ENCODE measurements around the gene RPS3A. TPM values are rescaled to one million over a fixed set of nuclear protein-coding genes. Genes with fewer than 3 reads are reported as not detected.
"Not testable (repeated sequence)": the region's sequence is repeated elsewhere in the genome, so short reads cannot be mapped to it uniquely, and the experiment has no call there.

RPS3A gene
- total RNA-seq, 1 experiment from 2014 or later = 2,679 TPM

DNA sequence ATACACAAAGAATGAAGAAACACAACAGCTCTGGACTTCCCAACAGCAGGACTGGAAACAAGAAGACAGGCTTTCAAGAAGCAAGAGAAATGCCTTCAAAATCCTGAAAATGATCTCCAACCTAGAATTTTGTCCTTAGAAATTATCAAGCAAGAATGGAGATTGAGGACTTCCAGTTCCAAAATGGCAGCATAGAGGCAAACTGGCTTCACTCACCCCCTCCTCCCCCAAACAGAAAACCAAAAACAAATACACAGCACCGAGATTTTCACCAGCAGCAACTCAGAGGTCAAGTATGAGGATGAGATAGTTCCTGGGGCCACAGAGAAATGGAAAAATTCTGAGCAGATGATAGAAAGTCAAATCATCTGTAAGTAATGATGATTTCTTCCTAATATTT lies 43.9 kb upstream of the RPS3A start:
- Mint-ChIP-seq H3K9me3 (no peaks in the 10 kb centered on the region), H3K27ac (no peak overlapping the region), H3K27me3 (ENCODE audit: low read depth) (no peaks in the 10 kb centered on the region), H3K4me1 (no peaks in the 10 kb centered on the region), H3K36me3 (ENCODE audit: insufficient read depth in 1 of 3, low read depth in 3 of 3) (no peaks in the 10 kb centered on the region), H3K4me3 (no peak overlapping the region)
- Histone ChIP-seq H4K5ac (ENCODE audit: insufficient read length, low read depth, low read length) (no peak overlapping the region), H3K9ac (ENCODE audit: extremely low read depth, insufficient read length, low read length) (no peak overlapping the region), H2BK5ac (ENCODE audit: insufficient read length, low read length) (no peak overlapping the region), H4K8ac (replicated peaks; ENCODE audit: insufficient read length, low read depth, low read length) (no peak overlapping the region), H3K79me1 (ENCODE audit: insufficient read depth, low read depth, low read length, poor library complexity, severe bottlenecking) (no peaks in the 10 kb centered on the region), H3K27ac (ENCODE audit: insufficient read length, low read depth, low read length) (no peak overlapping the region), H3K14ac (ENCODE audit: insufficient read depth, low read length) (no peak overlapping the region), H2BK20ac (ENCODE audit: low read depth, low read length, poor library complexity, severe bottlenecking) (no peak overlapping the region), H2BK12ac (ENCODE audit: insufficient read length, low read depth, low read length) (no peak overlapping the region), H3K79me2 (ENCODE audit: insufficient read depth, low read length) (no peaks in the 10 kb centered on the region), H3K18ac (ENCODE audit: insufficient read length, low read depth, low read length) (no peak overlapping the region), H3K56ac (ENCODE audit: insufficient read length, low read depth, low read length) (no peak overlapping the region), H2BK120ac (ENCODE audit: low read depth, low read length, poor library complexity, severe bottlenecking) (no peak overlapping the region), H4K20me1 (ENCODE audit: control insufficient read depth, insufficient read depth, insufficient read length) (no peaks in the 10 kb centered on the region), H2BK15ac (ENCODE audit: low read depth, low read length) (no peak overlapping the region), H3K4me1 (ENCODE audit: insufficient read depth, low read length) (no peaks in the 10 kb centered on the region), H3T11ph (ENCODE audit: low read length) (no peak overlapping the region), H3K23me2 (ENCODE audit: insufficient read length, low read depth, low read length, poor library complexity, severe bottlenecking) (no peaks in the 10 kb centered on the region), H3K23ac (ENCODE audit: insufficient read length, low read depth, low read length) (no peak overlapping the region), H4K91ac (ENCODE audit: insufficient read length, low read depth, low read length) (no peak overlapping the region), H3K4ac (ENCODE audit: low read depth, low read length) (no peak overlapping the region), H3K4me2 (ENCODE audit: insufficient read depth, insufficient read length, low read length) (no peak overlapping the region), H3K9me3 (ENCODE audit: control insufficient read depth, low read depth, low read length) (no peaks in the 10 kb centered on the region), H2AK5ac (ENCODE audit: insufficient read length, low read length) (no peak overlapping the region), H3K27me3 (ENCODE audit: insufficient read depth, low read length) (no peaks in the 10 kb centered on the region), H2AFZ (ENCODE audit: low read length) (peak overlapping the region; percentile 62)
- no peak for DNase-seq
- no CpG with 5 or more reads among the region's 1 CpG for WGBS (ENCODE audit: extremely low coverage, insufficient read length, low lambda C conversion rate)
- TF ChIP-seq, protein P1, sequence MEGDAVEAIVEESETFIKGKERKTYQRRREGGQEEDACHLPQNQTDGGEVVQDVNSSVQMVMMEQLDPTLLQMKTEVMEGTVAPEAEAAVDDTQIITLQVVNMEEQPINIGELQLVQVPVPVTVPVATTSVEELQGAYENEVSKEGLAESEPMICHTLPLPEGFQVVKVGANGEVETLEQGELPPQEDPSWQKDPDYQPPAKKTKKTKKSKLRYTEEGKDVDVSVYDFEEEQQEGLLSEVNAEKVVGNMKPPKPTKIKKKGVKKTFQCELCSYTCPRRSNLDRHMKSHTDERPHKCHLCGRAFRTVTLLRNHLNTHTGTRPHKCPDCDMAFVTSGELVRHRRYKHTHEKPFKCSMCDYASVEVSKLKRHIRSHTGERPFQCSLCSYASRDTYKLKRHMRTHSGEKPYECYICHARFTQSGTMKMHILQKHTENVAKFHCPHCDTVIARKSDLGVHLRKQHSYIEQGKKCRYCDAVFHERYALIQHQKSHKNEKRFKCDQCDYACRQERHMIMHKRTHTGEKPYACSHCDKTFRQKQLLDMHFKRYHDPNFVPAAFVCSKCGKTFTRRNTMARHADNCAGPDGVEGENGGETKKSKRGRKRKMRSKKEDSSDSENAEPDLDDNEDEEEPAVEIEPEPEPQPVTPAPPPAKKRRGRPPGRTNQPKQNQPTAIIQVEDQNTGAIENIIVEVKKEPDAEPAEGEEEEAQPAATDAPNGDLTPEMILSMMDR (conservative IDR thresholded peaks at IDR 0.05) = no peak

- H3T11ph ChIP-seq (ENCODE audit: low read length); H3K23ac ChIP-seq (ENCODE audit: insufficient read length, low read depth, low read length); H4K20me1 ChIP-seq (ENCODE audit: control insufficient read depth, insufficient read depth, insufficient read length); H3K27ac Mint-ChIP-seq; H3K79me1 ChIP-seq (ENCODE audit: insufficient read depth, low read depth, low read length, poor library complexity, severe bottlenecking); H3K9me3 ChIP-seq (ENCODE audit: control insufficient read depth, low read depth, low read length); H2BK12ac ChIP-seq (ENCODE audit: insufficient read length, low read depth, low read length); DNase-seq; H3K27me3 Mint-ChIP-seq (ENCODE audit: low read depth); H2BK5ac ChIP-seq (ENCODE audit: insufficient read length, low read length); H2BK20ac ChIP-seq (ENCODE audit: low read depth, low read length, poor library complexity, severe bottlenecking); H3K4me3 Mint-ChIP-seq; H3K79me2 ChIP-seq (ENCODE audit: insufficient read depth, low read length); H4K8ac ChIP-seq (replicated peaks; ENCODE audit: insufficient read length, low read depth, low read length); H2AK5ac ChIP-seq (ENCODE audit: insufficient read length, low read length); H3K9ac ChIP-seq (ENCODE audit: extremely low read depth, insufficient read length, low read length); H3K4ac ChIP-seq (ENCODE audit: low read depth, low read length); H3K14ac ChIP-seq (ENCODE audit: insufficient read depth, low read length); H3K18ac ChIP-seq (ENCODE audit: insufficient read length, low read depth, low read length); H3K4me1 Mint-ChIP-seq; H3K23me2 ChIP-seq (ENCODE audit: insufficient read length, low read depth, low read length, poor library complexity, severe bottlenecking); H4K5ac ChIP-seq (ENCODE audit: insufficient read length, low read depth, low read length); H3K4me1 ChIP-seq (ENCODE audit: insufficient read depth, low read length); H3K56ac ChIP-seq (ENCODE audit: insufficient read length, low read depth, low read length); H3K4me2 ChIP-seq (ENCODE audit: insufficient read depth, insufficient read length, low read length); H3K36me3 Mint-ChIP-seq (ENCODE audit: insufficient read depth in 1 of 3, low read depth in 3 of 3); H2BK120ac ChIP-seq (ENCODE audit: low read depth, low read length, poor library complexity, severe bottlenecking); H3K27ac ChIP-seq (ENCODE audit: insufficient read length, low read depth, low read length); H3K9me3 Mint-ChIP-seq; H2BK15ac ChIP-seq (ENCODE audit: low read depth, low read length); H3K27me3 ChIP-seq (ENCODE audit: insufficient read depth, low read length); H4K91ac ChIP-seq (ENCODE audit: insufficient read length, low read depth, low read length); H2AFZ ChIP-seq (ENCODE audit: low read length): not testable (repeated sequence)
- no CpG with 5 or more reads among the region's 3 CpGs for WGBS (ENCODE audit: extremely low coverage, insufficient read length, low lambda C conversion rate)
Observed at GRCh38 chr4:151063143-151063542, 36.3 kb upstream of the RPS3A start.

All from H9 (cell line).